ENCODE data around the gene PACS2.

DNA sequence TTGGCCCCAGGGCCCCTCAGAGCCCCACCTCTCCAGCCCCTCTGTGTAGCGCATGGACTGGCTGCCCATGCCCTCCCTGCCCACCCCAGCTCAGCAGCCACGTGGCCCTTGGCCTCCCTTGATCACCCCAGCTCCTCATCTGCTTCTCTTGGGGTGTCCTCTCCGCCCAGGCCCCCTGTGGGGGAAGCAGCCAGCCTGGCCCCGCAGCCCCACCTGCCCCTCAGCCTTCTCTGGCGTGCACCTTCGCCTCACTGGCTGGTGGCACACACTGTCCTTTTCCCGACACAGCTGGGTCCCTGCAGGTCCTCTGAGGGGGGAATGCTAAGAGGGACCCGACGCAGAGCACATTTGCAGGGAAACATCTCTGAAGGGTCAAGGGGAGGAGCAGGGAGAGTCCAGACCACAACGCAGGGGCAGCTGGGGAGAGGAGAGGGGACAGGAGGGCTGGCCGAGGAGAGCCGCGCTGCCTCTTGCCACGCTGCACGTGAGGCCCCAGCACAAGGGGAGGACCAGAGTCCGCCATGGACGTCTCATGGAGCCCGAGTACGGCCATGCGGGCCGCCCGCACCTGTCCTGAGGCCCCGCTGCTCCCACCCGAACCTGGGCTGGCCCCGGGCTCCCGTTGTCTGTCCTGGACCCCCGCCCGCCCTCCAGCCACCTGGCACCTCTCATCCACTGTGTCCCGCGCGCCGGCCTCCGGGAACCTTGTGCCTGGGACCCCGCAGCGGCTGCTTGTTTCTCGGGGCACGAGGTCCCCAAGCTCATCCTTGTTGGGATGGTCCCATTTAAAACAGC is 36.1 kb downstream of the PACS2 start:
- TF ChIP-seq CTCF (IDR thresholded peaks at IDR 0.05) (no peak), POLR2AphosphoS5 (IDR thresholded peaks at IDR 0.05) (no peak)

Data from esophagus muscularis mucosa (tissue), 3 donors.